ENCODE measurements around the gene ABHD15. TPM values are rescaled to one million over a fixed set of nuclear protein-coding genes. Genes with fewer than 3 reads are reported as not detected.

The ABHD15 gene
- total and polyA plus RNA-seq, 8 donors = 3.9 to 10.6 (median 6.5) TPM

GRCh38 chr17:29588562-29589411 lies 21.9 kb upstream of the ABHD15 start:
- Histone ChIP-seq H3K27me3 (no peaks in the 10 kb centered on the region), H3K36me3 (no peaks in the 10 kb centered on the region), H3K9me3 (no peaks in the 10 kb centered on the region), H3K27ac (peak overlapping the region in 3 of 4 donors; percentile 30 to 47 (median 38)), H3K4me3 (peak overlapping the region; percentile 58 to 83 (median 78)), H3K4me1 (peaks cover 15 to 29% (median 20%) of the 10 kb centered on the region in 3 donors)
- intact Hi-C loops (cut with DNase I) = no loop called here
- WGBS, 2 donors = 1% methylated on average over 30 to 72 of the region's 72 CpGs
- DNase-seq (peak in 4 of 6 donors; percentile 39 to 83 (median 62)), FAIRE-seq (no peak), ATAC-seq (peak in 3 of 4 donors; percentile 0 to 13 (median 2))
- TF ChIP-seq CTCF (IDR thresholded peaks at IDR 0.05) = no peak

GRCh38 chr17:29588017-29588561 lies 21.3 kb upstream of the ABHD15 start:
- 34 to 44% methylated on average over 8 of the region's 8 CpGs for WGBS, 2 donors
- Histone ChIP-seq H3K27ac (peak overlapping the region in 1 of 4 donors; percentile 47), H3K9me3 (no peaks in the 10 kb centered on the region), H3K36me3 (no peaks in the 10 kb centered on the region), H3K27me3 (no peaks in the 10 kb centered on the region), H3K4me1 (peaks cover 15 to 29% (median 20%) of the 10 kb centered on the region in 3 donors), H3K4me3 (peak overlapping the region in 3 of 4 donors; percentile 77 to 83 (median 80))
- DNase-seq = peak in 2 of 6 donors; percentile 19 to 43
- TF ChIP-seq CTCF (IDR thresholded peaks at IDR 0.05) = no peak
- intact Hi-C loops (cut with DNase I) = no loop called here
- no peak for FAIRE-seq
- no peak for ATAC-seq

GRCh38 chr17:29587591-29587990 lies 20.8 kb upstream of the ABHD15 start:
- no peaks in the 10 kb centered on the region for H3K9me3 ChIP-seq
- H3K27me3 ChIP-seq = no peaks in the 10 kb centered on the region
- ATAC-seq (no peak), DNase-seq (peak in 2 of 6 donors; percentile 2 to 13), FAIRE-seq (no peak)
- H3K4me3 ChIP-seq = no peak overlapping the region
- no peaks in the 10 kb centered on the region for H3K36me3 ChIP-seq
- intact Hi-C loops (cut with DNase I) = no loop called here
- H3K4me1 ChIP-seq = peaks cover 15 to 27% (median 18%) of the 10 kb centered on the region in 3 donors
- no peak for TF ChIP-seq CTCF (IDR thresholded peaks at IDR 0.05)
- no peak overlapping the region for H3K27ac ChIP-seq
- WGBS, 2 donors = 88 to 90% methylated on average over 6 of the region's 6 CpGs

- WGBS, 2 donors = 73 to 76% methylated on average over 9 of the region's 9 CpGs
- intact Hi-C loops (cut with DNase I) = no loop called here
- no peak for FAIRE-seq
Measured at GRCh38 chr17:29586676-29587469, 20.0 kb upstream of the ABHD15 start.

More at GRCh38 chr17:29586676-29587469, 20.0 kb upstream of the ABHD15 start:
- no peaks in the 10 kb centered on the region for H3K9me3 ChIP-seq
- no peak overlapping the region for H3K27ac ChIP-seq
- DNase-seq (peak in 2 of 6 donors; percentile 1 to 38), ATAC-seq (no peak)
- H3K4me1 ChIP-seq = peaks cover 8 to 20% (median 11%) of the 10 kb centered on the region in 3 donors
- no peaks in the 10 kb centered on the region for H3K27me3 ChIP-seq
- H3K36me3 ChIP-seq = no peaks in the 10 kb centered on the region
- no peak for TF ChIP-seq CTCF (IDR thresholded peaks at IDR 0.05)
- no peak overlapping the region for H3K4me3 ChIP-seq
